A172 (cell line): ENCODE measurements around the gene BCAR3. TPM values are rescaled to one million over a fixed set of nuclear protein-coding genes. Genes with fewer than 3 reads are reported as not detected.
"Not testable (repeated sequence)": the region's sequence is repeated elsewhere in the genome, so short reads cannot be mapped to it uniquely, and the experiment has no call there.

Source experiments
- DNase-seq: peaks from one replicate; pipeline ENCODE4 v3.0.0-alpha.2; 2015; ENCODE audit warnings: low spot score
- total RNA-seq: library from RNA; depleted of rRNA; stranded (reverse); fragments of >200 nt; shearing (Covaris generic); gene quantifications from 2 replicates; pipeline ENCODE4 v1.2.3, GENCODE V29; 2014

BCAR3 gene
- total RNA-seq, 1 experiment from 2014 or later = 33.1 TPM

- no peak for DNase-seq
Observed at GRCh38 chr1:93669369-93669768, 12.3 kb downstream of the BCAR3 start.

DNA sequence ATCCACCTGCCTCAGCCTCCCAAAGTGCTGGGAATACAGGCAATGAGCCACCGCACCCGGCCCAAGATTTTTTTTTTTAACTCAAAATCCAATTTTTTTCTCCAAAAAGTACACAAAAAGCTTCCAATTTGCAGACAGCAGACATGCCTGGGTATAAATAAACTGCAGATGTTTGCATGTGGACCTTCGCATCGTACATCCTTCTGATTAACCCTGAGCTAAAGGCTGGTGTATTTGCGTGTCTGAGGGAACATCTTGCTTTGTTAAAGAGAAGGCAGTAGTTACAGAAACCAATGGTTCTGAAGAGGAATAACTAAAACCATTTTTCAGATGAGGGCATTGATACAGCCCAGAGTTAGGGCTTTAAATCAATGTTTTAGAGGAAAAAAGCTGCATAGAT is 12.7 kb downstream of the BCAR3 start:
- no peak for DNase-seq

DNA sequence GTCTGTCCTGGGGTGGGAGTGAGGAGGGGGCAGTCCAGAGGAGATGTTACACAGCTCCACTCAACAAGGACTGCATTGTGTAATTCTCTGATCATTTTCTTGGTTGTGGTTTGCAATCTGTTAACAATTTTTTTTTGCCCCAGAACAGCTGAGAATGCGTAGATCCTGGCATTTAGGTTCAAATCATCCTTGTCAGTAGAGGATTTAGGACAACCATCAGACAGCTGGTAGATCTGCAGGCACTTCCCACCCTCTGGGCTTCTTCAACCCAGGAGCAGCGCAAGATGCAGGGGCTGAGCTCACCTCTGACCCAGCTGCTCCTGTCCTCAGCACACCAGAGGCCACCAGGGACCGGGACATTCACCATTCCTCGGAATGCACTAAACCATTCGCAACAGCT is 13.5 kb downstream of the BCAR3 start:
- no peak for DNase-seq

GRCh38 chr1:93667642-93668041 is 14.0 kb downstream of the BCAR3 start:
- DNase-seq = no peak

DNA sequence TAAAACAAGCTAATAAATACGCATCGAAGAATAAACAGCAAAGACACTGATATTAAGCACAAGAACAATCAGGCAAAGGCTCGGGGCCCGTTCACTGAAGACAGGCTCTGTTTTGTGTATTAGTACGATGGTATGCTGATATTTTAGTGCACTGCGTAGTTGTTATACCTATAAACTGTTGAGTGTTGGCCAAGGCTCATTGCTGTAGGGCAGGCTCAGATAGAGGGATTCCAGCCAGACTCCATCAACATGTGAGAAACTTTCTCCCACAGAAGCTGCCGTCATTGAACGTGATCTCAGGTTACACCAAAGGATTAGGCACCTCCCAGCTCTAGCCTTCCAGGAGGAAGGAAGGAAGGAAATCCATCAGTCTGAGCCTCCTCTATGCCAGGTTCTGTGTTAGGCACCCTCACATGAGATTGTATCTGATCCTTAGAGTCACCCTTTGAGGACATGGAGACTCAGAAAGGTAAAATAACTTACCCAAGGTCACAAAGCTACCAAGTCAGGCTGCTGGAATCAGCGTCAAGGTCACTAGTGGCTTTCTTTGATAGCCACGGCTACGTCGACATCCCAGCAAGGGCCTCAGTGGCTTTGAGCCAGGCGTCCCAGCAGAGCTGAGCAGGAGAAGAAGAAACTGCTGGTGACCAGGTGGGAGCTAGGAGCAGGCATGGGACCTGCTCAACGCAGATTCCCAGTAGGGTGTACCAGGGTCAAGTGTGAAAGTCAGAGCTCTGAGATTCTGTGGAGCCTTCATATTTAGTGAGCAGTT is 14.8 kb downstream of the BCAR3 start:
- DNase-seq = no peak

DNA sequence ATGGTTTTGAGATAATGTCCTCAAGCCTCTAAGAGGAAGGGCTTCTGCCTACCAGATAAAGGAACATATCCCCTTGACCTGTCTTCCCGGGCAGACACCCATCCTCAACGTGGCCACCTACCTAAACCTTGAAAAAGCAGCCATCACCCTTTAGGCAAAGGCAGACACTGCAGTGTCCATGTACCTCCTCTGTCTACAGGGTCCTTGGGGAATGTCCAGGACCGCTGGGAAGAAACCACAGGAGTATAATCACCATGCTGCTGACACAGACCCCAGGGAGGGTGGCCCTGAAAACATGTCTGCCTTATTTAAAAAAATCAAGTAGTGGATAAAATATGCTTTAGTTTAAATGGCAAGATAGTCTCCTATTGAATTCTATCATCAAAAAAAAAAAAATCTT is 16.6 kb downstream of the BCAR3 start:
- no peak for DNase-seq

- DNase-seq = no peak
Observed at GRCh38 chr1:93663208-93663614, 18.4 kb downstream of the BCAR3 start.

- DNase-seq = peak; percentile 31
Observed at GRCh38 chr1:93662481-93663207, 19.0 kb downstream of the BCAR3 start.

DNA sequence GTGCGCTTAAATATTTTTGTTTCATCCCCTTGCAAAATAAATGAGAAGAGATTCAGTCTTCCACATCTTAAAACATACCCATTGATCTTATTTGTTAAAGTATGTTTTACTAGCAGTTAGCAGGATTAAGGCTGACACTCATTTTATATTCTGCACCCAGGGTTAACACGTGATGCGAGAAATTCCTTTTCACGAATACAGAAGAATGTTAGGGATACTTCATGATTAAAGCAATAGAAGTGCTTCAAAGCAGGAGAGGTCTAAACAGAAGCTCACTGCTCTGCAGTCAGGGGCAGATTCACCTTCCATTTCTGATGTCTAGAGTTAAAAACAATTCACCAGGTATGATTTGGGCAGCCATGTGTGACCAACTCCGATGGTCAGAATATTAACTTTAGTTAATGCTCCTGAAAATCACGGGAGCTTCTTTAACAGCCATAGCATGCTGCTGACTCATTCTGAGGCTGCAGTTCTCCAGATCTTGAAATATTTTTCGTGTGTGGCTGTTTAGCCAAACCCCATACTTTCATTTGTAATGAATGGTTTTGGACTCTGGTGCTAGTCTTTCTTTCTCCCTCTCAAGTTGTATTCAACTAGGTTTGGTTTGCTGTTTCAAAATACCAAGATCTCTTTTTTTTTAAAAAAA is 19.7 kb downstream of the BCAR3 start:
- DNase-seq = peak; percentile 75

GRCh38 chr1:93661341-93661740 is 20.3 kb downstream of the BCAR3 start:
- DNase-seq = not testable (repeated sequence)

- DNase-seq = no peak
Observed at GRCh38 chr1:93659822-93660503, 21.7 kb downstream of the BCAR3 start.

DNA sequence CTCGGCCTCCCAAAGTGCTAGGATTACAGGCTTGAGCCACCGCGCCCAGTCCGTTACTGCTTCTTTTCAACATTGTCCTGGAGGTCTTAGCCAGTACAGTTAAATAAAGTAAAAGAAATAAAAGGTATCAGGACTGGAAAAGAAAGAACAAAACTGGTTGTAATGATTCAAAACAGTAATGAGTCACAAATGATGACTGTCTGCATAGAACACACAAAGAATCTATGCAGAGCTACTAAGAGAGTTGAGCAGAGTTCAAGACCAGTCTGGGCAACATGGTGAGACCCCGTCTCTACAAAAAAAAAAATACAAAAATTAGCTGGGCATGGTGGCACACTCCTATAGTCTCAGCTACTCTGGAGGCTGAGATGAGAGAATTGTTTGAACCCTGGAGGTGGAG is 23.4 kb downstream of the BCAR3 start:
- DNase-seq = no peak

DNA sequence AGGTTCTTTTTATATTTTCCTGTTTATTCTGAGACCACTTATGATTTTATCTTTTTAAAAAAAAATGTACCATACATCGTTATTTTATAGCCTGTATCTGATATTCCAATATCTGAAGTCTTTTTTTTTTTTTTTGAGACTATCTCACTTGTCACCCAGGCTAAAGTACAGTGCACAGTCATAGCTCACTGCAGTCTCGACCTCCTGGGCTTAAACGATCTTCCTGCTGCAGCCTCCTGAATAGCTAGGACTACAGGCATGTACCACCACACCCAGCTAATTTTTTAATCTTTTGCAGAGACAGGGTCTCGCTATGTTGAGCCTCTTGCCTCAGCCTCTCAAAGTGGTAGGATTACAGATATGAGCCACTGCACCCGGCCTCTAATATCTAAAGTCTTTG is 25.1 kb downstream of the BCAR3 start:
- DNase-seq = no peak

- no peak for DNase-seq
Observed at GRCh38 chr1:93653656-93654055, 28.0 kb downstream of the BCAR3 start.

- DNase-seq = no peak
Observed at GRCh38 chr1:93652323-93652949, 29.2 kb downstream of the BCAR3 start.

GRCh38 chr1:93651695-93652094 is 29.9 kb downstream of the BCAR3 start:
- no peak for DNase-seq

DNA sequence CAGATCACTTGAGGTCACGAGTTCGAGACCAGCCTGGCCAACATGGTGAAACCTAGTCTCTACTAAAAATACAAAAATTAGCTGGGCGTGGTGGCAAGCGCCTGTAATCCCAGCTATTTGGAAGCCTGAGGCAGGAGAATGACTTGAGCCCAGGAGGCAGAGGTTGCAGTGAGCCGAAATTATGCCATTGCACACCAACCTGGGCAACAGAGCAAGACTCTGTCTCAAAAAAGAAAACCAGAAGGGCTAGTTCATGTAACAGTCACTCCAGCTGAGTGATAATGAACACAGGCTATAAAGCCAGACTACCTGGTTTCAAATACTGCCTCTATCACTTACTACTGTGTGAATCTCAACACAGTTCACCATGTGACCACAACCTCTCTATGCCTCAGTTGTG is 31.5 kb downstream of the BCAR3 start:
- not testable (repeated sequence) for DNase-seq

GRCh38 chr1:93649231-93649630 is 32.4 kb downstream of the BCAR3 start:
- no peak for DNase-seq

DNA sequence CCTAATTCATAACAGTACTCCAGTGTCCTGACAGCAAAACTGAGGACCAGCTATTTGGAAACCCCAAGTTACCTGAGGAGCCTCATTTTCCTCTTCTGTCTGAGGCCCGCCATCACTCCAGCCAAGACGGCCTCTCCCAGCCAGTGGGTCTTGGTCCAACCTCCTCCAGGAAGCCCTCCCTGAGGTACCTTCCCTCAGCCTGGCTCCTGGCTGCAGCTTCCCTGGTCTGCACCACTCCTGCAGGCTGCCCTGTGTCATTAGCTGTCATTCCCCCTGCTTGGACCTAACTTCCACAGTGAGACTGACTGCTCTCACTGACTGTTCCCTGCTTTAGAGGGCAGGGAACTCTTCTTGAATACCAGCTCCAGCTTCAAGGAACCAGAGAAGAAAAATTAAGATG is 33.0 kb downstream of the BCAR3 start:
- no peak for DNase-seq

- no peak for DNase-seq
Observed at GRCh38 chr1:93641527-93641926, 40.1 kb downstream of the BCAR3 start.

DNA sequence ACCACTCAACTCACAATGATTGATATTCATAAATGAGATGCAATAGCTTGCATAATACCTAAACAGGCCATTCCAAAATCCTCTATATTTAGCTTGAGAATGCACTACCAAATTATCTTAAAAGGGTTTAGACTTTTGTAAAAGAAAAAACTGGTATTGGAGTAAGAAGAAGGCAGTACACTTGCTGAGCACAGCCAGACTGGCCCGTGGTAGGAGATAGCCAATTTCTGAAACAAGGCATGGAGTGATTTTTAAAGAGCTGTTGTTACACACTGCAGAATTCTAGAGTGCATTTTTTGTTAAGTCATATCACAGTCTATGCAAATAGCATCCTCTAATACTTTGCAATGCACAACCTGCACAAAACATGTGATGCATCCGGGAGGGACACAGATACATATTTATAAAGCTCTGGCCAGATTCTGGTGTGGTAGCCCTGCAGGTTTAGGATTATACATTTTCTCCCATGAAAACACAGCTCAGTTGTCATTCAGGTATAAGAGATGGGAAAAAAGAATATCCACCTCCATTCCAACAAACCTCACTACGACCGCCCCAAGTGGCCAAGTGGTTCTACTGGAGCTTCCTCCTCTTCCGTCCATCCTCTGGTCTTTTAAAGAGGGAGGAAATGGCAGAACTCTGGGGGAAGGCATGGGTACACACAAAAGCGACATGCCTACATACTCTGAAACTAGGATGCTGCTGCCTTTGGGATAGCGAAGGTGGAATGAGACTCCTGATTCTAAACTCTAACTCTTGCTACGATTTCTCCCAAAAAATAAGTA is 40.8 kb downstream of the BCAR3 start:
- DNase-seq = no peak
